MM.1S (cell line): ENCODE results near the gene DSG2.

Source experiments
- DNase-seq: peaks from one replicate; pipeline ENCODE4 v3.0.0-alpha.2; 2015
- H2AFZ ChIP-seq: fragments of 300-600 bp; sonication (generic); 2 replicates; pipeline ENCODE4 v1.6.0; 2016; ENCODE audit warnings: antibody characterized with exemption, low read length
- H3F3A ChIP-seq: fragments of 300-600 bp; sonication (generic); 2 replicates; pipeline ENCODE4 v1.6.1; 2016; ENCODE audit warnings: mild to moderate bottlenecking, antibody characterized with exemption, low read length, moderate library complexity, mixed read lengths; ENCODE audit not compliant: insufficient read depth
- H3K27ac ChIP-seq: fragments of 300-600 bp; sonication (generic); 2 replicates; pipeline ENCODE4 v1.5.1; 2016; ENCODE audit warnings: mild to moderate bottlenecking, low read length
- H3K27me3 ChIP-seq: fragments of 300-600 bp; sonication (generic); replicated peaks from 2 replicates; pipeline ENCODE4 v1.6.0; 2016; ENCODE audit warnings: low read length; ENCODE audit not compliant: insufficient read depth
- H3K36me3 ChIP-seq: fragments of 300-600 bp; sonication (generic); replicated peaks from 2 replicates; pipeline ENCODE4 v1.6.1; 2016; ENCODE audit warnings: mild to moderate bottlenecking, low read length, mixed read lengths; ENCODE audit not compliant: insufficient read depth
- H3K4me1 ChIP-seq: fragments of 300-600 bp; sonication (generic); 2 replicates; pipeline ENCODE4 v1.6.1; 2016; ENCODE audit warnings: low read length, mixed read lengths
- H3K4me2 ChIP-seq: fragments of 300-600 bp; sonication (generic); 2 replicates; pipeline ENCODE4 v1.6.0; 2016; ENCODE audit warnings: low read depth, low read length
- H3K4me3 ChIP-seq: fragments of 300-600 bp; sonication (generic); 2 replicates; pipeline ENCODE4 v1.5.1; 2016; ENCODE audit warnings: low read length, mixed read lengths
- H3K79me2 ChIP-seq: fragments of 300-600 bp; sonication (generic); 2 replicates; pipeline ENCODE4 v1.6.1; 2016; ENCODE audit warnings: mixed run types, low read length, mixed read lengths
- H3K9ac ChIP-seq: fragments of 300-600 bp; sonication (generic); 2 replicates; pipeline ENCODE4 v1.6.1; 2016; ENCODE audit warnings: low read length, mixed read lengths
- H3K9me2 ChIP-seq: fragments of 300-600 bp; sonication (generic); replicated peaks from 2 replicates; pipeline ENCODE4 v1.6.1; 2016; ENCODE audit warnings: mild to moderate bottlenecking, low read length, mixed read lengths; ENCODE audit not compliant: insufficient read depth
- H3K9me3 ChIP-seq: fragments of 300-600 bp; sonication (generic); replicated peaks from 2 replicates; pipeline ENCODE4 v1.6.1; 2016; ENCODE audit warnings: mild to moderate bottlenecking, low read length, mixed read lengths; ENCODE audit not compliant: insufficient read depth
- H4K20me1 ChIP-seq: fragments of 300-600 bp; sonication (generic); 2 replicates; pipeline ENCODE4 v1.6.1; 2016; ENCODE audit warnings: mild to moderate bottlenecking, low read length, moderate library complexity, mixed read lengths; ENCODE audit not compliant: insufficient read depth
- CTCF ChIP-seq: fragments of 300-600 bp; sonication (generic); IDR thresholded peaks from 2 replicates; pipeline ENCODE4 v1.5.1; 2016; ENCODE audit warnings: antibody characterized with exemption, low read length, mixed read lengths
- EZH2 ChIP-seq: fragments of 300-600 bp; sonication (generic); optimal IDR thresholded peaks from 2 replicates; pipeline ENCODE3; 2017; ENCODE audit warnings: low read depth, mild to moderate bottlenecking, antibody characterized with exemption, low read length, mixed read lengths
- EZH2phosphoT487 ChIP-seq: fragments of 300-600 bp; sonication (generic); IDR thresholded peaks from 2 replicates; pipeline ENCODE4 v1.6.1; 2018; ENCODE audit warnings: antibody characterized with exemption, low read length

DSG2 gene

DNA sequence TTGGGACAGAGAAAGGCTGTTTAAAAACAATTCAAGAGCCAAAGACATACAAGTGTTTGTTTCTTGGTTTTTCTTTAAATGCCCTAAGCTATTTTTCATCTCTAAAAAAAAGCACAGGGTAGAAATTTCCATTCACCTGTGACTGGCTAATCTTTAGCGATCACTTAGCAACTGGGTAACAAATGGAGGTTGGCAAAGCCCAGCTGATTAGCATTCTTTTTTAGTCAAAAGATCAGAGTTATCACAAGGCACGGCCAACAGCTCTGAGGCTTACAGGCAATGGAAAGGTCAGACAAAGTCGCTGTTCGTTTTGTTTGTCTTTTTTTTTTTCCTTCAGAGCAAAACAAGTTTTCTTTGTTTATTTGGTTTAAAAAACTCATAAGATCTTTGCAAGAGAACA lies 64.7 kb downstream of the DSG2 start:
- Histone ChIP-seq H3K9me3 (no peaks in the 10 kb centered on the region), H3K4me1 (no peaks in the 10 kb centered on the region), H3K36me3 (no peaks in the 10 kb centered on the region), H2AFZ (no peak overlapping the region), H3K9me2 (no peaks in the 10 kb centered on the region), H4K20me1 (no peaks in the 10 kb centered on the region), H3K27ac (no peak overlapping the region), H3K27me3 (no peaks in the 10 kb centered on the region), H3K9ac (no peak overlapping the region), H3K4me3 (no peak overlapping the region), H3K79me2 (no peaks in the 10 kb centered on the region), H3K4me2 (no peak overlapping the region), H3F3A (no peaks in the 10 kb centered on the region)
- TF ChIP-seq CTCF (no peak), EZH2phosphoT487 (no peak), EZH2 (no peak)
- no peak for DNase-seq

GRCh38 chr18:31563778-31564177 lies 65.8 kb downstream of the DSG2 start:
- no peak overlapping the region for H3K9ac ChIP-seq
- H4K20me1 ChIP-seq = no peaks in the 10 kb centered on the region
- no peaks in the 10 kb centered on the region for H3K79me2 ChIP-seq
- H3K9me2 ChIP-seq = no peaks in the 10 kb centered on the region
- no peaks in the 10 kb centered on the region for H3K36me3 ChIP-seq
- DNase-seq = no peak
- no peak overlapping the region for H2AFZ ChIP-seq
- H3F3A ChIP-seq = no peaks in the 10 kb centered on the region
- H3K4me1 ChIP-seq = no peaks in the 10 kb centered on the region
- TF ChIP-seq CTCF (no peak), EZH2 (no peak), EZH2phosphoT487 (no peak)
- H3K27me3 ChIP-seq = no peaks in the 10 kb centered on the region
- H3K27ac ChIP-seq = no peak overlapping the region
- no peak overlapping the region for H3K4me2 ChIP-seq
- H3K9me3 ChIP-seq = no peaks in the 10 kb centered on the region
- no peak overlapping the region for H3K4me3 ChIP-seq

DNA sequence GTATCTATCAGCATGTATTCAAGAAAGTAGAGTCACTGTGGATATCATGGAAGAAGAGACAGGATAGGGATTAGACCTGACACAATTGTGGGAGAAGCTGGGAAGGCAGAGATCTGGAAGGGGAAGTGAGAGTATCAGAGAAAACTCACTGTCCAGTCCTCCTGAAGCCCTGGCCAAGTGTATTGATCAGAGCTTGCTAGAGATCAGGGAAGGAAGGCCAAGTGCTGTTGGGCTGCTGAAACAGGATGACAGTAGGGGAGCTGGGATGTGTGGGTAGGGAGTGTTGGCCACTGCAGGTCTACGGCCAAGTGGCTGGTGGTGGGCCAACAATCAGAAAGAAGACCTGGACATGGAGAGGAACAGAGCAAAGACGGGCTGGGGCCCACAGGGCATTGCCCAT lies 67.4 kb downstream of the DSG2 start:
- Histone ChIP-seq H4K20me1 (no peaks in the 10 kb centered on the region), H3K27me3 (no peaks in the 10 kb centered on the region), H3K27ac (no peak overlapping the region), H3K4me2 (no peak overlapping the region), H3K9me3 (no peaks in the 10 kb centered on the region), H3K9me2 (no peaks in the 10 kb centered on the region), H3K79me2 (no peaks in the 10 kb centered on the region), H3K4me1 (no peaks in the 10 kb centered on the region), H3K9ac (no peak overlapping the region), H3F3A (no peaks in the 10 kb centered on the region), H3K4me3 (no peak overlapping the region), H2AFZ (no peak overlapping the region), H3K36me3 (no peaks in the 10 kb centered on the region)
- TF ChIP-seq CTCF (no peak), EZH2phosphoT487 (no peak), EZH2 (no peak)
- no peak for DNase-seq
